CD4-positive, alpha-beta T cell (primary cell): ENCODE data around the gene CPO. TPM values are rescaled to one million over a fixed set of nuclear protein-coding genes. Genes with fewer than 3 reads are reported as not detected.
"Not testable (repeated sequence)": the region's sequence is repeated elsewhere in the genome, so short reads cannot be mapped to it uniquely, and the experiment has no call there.

Source experiments
- ATAC-seq: fragments of 200-7000 bp; cut with Tn5 transposase; one replicate; pipeline ENCODE4 v1.10.0; 2022; ENCODE audit warnings: mild to moderate bottlenecking; ENCODE audit not compliant: poor library complexity
- CTCF ChIA-PET: fragments of 350-600 bp; sonication (Branson Sonifier 250); formaldehyde crosslinking; loops from one replicate; lab custom pipeline; 2021; ENCODE audit warnings: antibody characterized with exemption, inconsistent platforms; lab: Charles Lee
- POLR2A ChIA-PET: fragments of 350-600 bp; sonication (Branson Sonifier 250); formaldehyde crosslinking; loops from one replicate; lab custom pipeline; 2021; ENCODE audit warnings: antibody characterized with exemption, inconsistent platforms; lab: Charles Lee
- DNase-seq, 14 experiments: peaks; one replicate each; pipeline ENCODE4 v3.0.0-alpha.2; 2013 to 2020; ENCODE audit warnings: mixed read lengths in 2 of 14
- H3K27ac ChIP-seq, 2 donors: one replicate each; pipeline versions ENCODE4 v1.5.1 to v1.7.0; 2013; ENCODE audit warnings: low read length in 2 of 2, low read depth in 1 of 2, mild to moderate bottlenecking in 1 of 2
- H3K27me3 ChIP-seq, 2 experiments: 1 replicate in 1 of 2; 2 replicates in 1 of 2; pipeline versions ENCODE4 v1.6.1 to v1.7.0; 2013; ENCODE audit warnings: low read length in 2 of 2, control low read depth in 1 of 2, mild to moderate bottlenecking in 1 of 2, moderate library complexity in 1 of 2; ENCODE audit not compliant: insufficient read depth in 2 of 2, control insufficient read depth in 1 of 2
- H3K36me3 ChIP-seq: one replicate; pipeline ENCODE4 v1.6.1; 2013; ENCODE audit warnings: low read length, control low read depth; ENCODE audit not compliant: insufficient read depth
- H3K4me1 ChIP-seq: one replicate; pipeline ENCODE4 v1.6.1; 2013; ENCODE audit warnings: low read length, control low read depth; ENCODE audit not compliant: insufficient read depth
- H3K4me3 ChIP-seq: one replicate; pipeline ENCODE4 v1.5.1; 2013; ENCODE audit warnings: mild to moderate bottlenecking, low read length, moderate library complexity
- H3K9me3 ChIP-seq, 2 experiments: 1 replicate in 1 of 2; 2 replicates in 1 of 2; pipeline versions ENCODE4 v1.6.1 to v1.7.0; 2013; ENCODE audit warnings: low read length in 2 of 2, mild to moderate bottlenecking in 2 of 2, control low read depth in 1 of 2, moderate library complexity in 1 of 2; ENCODE audit not compliant: control insufficient read depth in 1 of 2, insufficient read depth in 1 of 2
- H3K27ac Mint-ChIP-seq: one replicate; pipeline ENCODE4 v1.8.0; 2020; ENCODE audit warnings: mixed read lengths
- H3K27me3 Mint-ChIP-seq: one replicate; pipeline ENCODE4 v1.8.0; 2021; ENCODE audit warnings: mixed read lengths
- H3K36me3 Mint-ChIP-seq: one replicate; pipeline ENCODE4 v1.8.0; 2021; ENCODE audit warnings: low read depth, mixed read lengths
- H3K4me1 Mint-ChIP-seq: one replicate; pipeline ENCODE4 v1.8.0; 2021; ENCODE audit warnings: low read depth, mixed read lengths
- H3K4me3 Mint-ChIP-seq: one replicate; pipeline ENCODE4 v1.8.0; 2020; ENCODE audit warnings: mild to moderate bottlenecking, mixed read lengths
- H3K9me3 Mint-ChIP-seq: one replicate; pipeline ENCODE4 v1.8.0; 2020; ENCODE audit warnings: mixed read lengths
- intact Hi-C, 2 experiments: fragments of 100-400 bp; cut with DNase I in 1 of 2; cut with micrococcal nuclease in 1 of 2; formaldehyde crosslinking; loops; one replicate each; pipeline versions ENCODE4 v1.15.1 to v1.9.0; 2023 to 2025; cut with DNase I, micrococcal nuclease
- total RNA-seq, 174 experiments: library from RNA in 2 of 174; stranded (reverse) in 2 of 174; gene quantifications; one replicate each; pipeline ENCODE4 v1.2.3 and lab custom pipeline; 2021 to 2026
- TF ChIP-seq, protein P1 (sequence below): fragments of 200-600 bp; IDR thresholded peaks from one replicate; pipeline ENCODE4 v1.8.0; 2022; ENCODE audit warnings: antibody characterized with exemption, mild to moderate bottlenecking

Gene CPO
- total RNA-seq, 2 experiments from 2014 or later = not detected

DNA sequence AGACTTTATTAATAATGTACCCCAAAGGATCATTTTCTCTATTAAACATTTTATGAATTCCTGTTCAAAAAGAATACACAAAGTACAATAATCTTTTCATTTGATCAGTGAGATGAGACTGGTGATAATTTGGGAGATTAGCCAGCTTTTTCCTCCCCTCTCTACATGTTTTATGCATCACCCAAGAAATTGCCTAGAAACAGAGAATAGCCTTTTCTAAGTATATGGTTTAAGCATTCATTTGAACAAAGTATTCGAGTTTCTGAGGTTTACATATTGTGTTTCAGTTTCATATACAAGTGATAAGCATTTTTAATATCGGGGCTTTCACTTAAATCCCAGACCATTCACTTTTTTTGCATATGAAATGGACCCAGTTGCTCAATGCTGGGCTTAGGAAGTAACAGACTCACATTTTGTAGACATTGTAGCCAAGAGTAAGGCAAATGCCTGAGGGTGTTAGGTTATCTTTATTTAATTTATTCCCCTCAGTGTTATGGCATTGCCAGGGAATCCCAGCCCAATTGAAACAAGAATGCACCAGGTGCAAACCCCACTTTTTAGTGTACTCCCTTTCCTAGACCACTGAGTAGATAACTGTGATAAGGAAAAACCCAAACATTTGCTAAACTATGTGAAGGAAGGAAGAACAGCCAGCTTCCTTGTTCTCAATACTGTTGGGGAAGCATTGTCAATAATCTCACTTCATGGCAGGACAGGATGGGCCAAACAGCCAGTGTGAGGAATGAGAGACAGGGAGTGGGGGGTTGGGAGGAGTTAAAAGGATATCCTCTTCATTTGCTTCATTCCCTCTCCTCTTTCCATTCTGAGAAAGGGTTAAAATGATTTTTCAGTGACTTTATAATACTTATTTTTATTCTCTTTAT is 3.5 kb downstream of the CPO start:
- peaks cover 0 to 8% of the 10 kb centered on the region in 2 experiments for H3K9me3 ChIP-seq
- no peaks in the 10 kb centered on the region for H3K4me1 Mint-ChIP-seq
- H3K27ac Mint-ChIP-seq = no peak overlapping the region
- H3K27me3 Mint-ChIP-seq = peaks cover 2% of the 10 kb centered on the region
- DNase-seq (no peak), ATAC-seq (no peak)
- peaks cover 4% of the 10 kb centered on the region for H3K9me3 Mint-ChIP-seq
- CTCF ChIA-PET = no interaction called here
- TF ChIP-seq, protein P1, sequence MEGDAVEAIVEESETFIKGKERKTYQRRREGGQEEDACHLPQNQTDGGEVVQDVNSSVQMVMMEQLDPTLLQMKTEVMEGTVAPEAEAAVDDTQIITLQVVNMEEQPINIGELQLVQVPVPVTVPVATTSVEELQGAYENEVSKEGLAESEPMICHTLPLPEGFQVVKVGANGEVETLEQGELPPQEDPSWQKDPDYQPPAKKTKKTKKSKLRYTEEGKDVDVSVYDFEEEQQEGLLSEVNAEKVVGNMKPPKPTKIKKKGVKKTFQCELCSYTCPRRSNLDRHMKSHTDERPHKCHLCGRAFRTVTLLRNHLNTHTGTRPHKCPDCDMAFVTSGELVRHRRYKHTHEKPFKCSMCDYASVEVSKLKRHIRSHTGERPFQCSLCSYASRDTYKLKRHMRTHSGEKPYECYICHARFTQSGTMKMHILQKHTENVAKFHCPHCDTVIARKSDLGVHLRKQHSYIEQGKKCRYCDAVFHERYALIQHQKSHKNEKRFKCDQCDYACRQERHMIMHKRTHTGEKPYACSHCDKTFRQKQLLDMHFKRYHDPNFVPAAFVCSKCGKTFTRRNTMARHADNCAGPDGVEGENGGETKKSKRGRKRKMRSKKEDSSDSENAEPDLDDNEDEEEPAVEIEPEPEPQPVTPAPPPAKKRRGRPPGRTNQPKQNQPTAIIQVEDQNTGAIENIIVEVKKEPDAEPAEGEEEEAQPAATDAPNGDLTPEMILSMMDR = no peak
- H3K27ac ChIP-seq = no peak overlapping the region
- POLR2A ChIA-PET = no interaction called here
- H3K4me3 Mint-ChIP-seq = no peak overlapping the region
- no peaks in the 10 kb centered on the region for H3K36me3 Mint-ChIP-seq
- H3K4me3 ChIP-seq = no peak overlapping the region
- H3K36me3 ChIP-seq = no peaks in the 10 kb centered on the region
- H3K27me3 ChIP-seq = no peaks in the 10 kb centered on the region
- intact Hi-C loops = no loop called here
- no peaks in the 10 kb centered on the region for H3K4me1 ChIP-seq

DNA sequence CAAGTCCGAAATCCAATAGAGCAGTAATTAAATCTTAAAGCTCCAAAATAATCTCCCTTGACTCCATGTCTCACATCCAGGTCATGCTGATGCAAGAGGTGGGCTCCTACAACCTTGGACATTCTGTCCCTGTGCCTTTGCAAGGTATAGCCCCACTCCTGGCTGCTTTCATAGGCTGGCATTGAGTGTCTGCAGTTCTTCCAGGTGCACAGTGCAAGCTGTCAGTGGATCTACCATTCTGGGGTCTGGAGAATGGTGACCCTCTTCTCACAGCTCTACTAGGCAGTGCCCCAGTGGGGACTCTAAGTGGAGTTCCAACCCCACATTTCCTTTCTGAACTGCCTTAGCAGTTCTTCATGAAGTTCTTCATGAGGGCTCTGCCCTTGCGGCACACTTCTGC is 14.1 kb downstream of the CPO start:
- DNase-seq, CTCF ChIA-PET, H3K4me1 ChIP-seq, H3K4me1 Mint-ChIP-seq, H3K36me3 ChIP-seq, H3K9me3 ChIP-seq, H3K4me3 ChIP-seq, intact Hi-C loops, POLR2A ChIA-PET, H3K4me3 Mint-ChIP-seq, ATAC-seq, H3K36me3 Mint-ChIP-seq, H3K27ac ChIP-seq, H3K27ac Mint-ChIP-seq, H3K27me3 ChIP-seq, H3K27me3 Mint-ChIP-seq, H3K9me3 Mint-ChIP-seq: not testable (repeated sequence)

DNA sequence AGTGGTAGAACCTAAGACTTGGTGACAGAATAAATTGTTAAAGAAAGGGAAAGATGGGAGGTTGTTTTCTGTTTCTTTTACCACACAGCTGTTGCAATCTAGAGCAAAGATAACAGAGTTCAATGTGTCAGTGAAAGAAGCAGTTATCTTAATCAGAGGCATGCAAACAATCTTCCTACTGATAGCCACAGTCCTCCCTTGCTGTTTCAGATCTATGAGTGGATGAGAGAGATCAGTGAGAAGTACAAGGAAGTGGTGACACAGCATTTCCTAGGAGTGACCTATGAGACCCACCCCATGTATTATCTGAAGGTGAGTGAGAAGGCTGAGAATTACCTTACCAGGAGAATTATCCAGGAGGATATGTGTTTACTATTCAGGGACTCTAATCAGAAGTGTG is 15.9 kb downstream of the CPO start:
- TF ChIP-seq, protein P1 = no peak
- no peak overlapping the region for H3K4me3 ChIP-seq
- intact Hi-C loops = no loop called here
- no peaks in the 10 kb centered on the region for H3K27me3 Mint-ChIP-seq
- ATAC-seq (no peak), DNase-seq (no peak)
- H3K4me1 Mint-ChIP-seq = no peaks in the 10 kb centered on the region
- no peaks in the 10 kb centered on the region for H3K36me3 Mint-ChIP-seq
- no peaks in the 10 kb centered on the region for H3K27me3 ChIP-seq
- peaks cover 4 to 5% of the 10 kb centered on the region in 2 experiments for H3K9me3 ChIP-seq
- H3K27ac ChIP-seq = no peak overlapping the region
- no peaks in the 10 kb centered on the region for H3K4me1 ChIP-seq
- H3K27ac Mint-ChIP-seq = no peak overlapping the region
- no peaks in the 10 kb centered on the region for H3K36me3 ChIP-seq
- CTCF ChIA-PET = interaction anchor here (0.6 kb wide), 1 partner anchor 1271 kb away, joined by 3 read pairs; no protein-coding TSS in a partner anchor
- POLR2A ChIA-PET = no interaction called here
- H3K4me3 Mint-ChIP-seq = no peak overlapping the region
- H3K9me3 Mint-ChIP-seq = peaks cover 5% of the 10 kb centered on the region
